Sciatic nerve (tissue), 2 donors: ENCODE measurements around the gene RNF212. TPM values are rescaled to one million over a fixed set of nuclear protein-coding genes. Genes with fewer than 3 reads are reported as not detected.

Source experiments
- ATAC-seq: fragments of 200-7000 bp; cut with Tn5 transposase; one replicate; pipeline ENCODE4 v1.9.1; 2020; ENCODE audit warnings: mild to moderate bottlenecking, moderate library complexity
- DNase-seq: peaks from one replicate; pipeline ENCODE4 v3.0.0-alpha.2; 2020; ENCODE audit warnings: low spot score
- intact Hi-C: fragments of 100-400 bp; cut with DNase I; formaldehyde crosslinking; loops from one replicate; pipeline ENCODE4 v1.14.2; 2022
- total RNA-seq: library from RNA; stranded (reverse); fragmentation: NEBNext Ultra II Directional; extraction: Animal tissue kit (Norgen Biotek cat#: 25700); gene quantifications from one replicate; pipeline ENCODE4 v1.2.1, GENCODE V29; 2021
- donor health status: DM: no; HTN: no; CAD: no.
- donor health status: DM: no; HTN: no; CAD: no.

The RNF212 gene
- total RNA-seq, 1 donor from 2014 or later: 17.9 TPM

DNA sequence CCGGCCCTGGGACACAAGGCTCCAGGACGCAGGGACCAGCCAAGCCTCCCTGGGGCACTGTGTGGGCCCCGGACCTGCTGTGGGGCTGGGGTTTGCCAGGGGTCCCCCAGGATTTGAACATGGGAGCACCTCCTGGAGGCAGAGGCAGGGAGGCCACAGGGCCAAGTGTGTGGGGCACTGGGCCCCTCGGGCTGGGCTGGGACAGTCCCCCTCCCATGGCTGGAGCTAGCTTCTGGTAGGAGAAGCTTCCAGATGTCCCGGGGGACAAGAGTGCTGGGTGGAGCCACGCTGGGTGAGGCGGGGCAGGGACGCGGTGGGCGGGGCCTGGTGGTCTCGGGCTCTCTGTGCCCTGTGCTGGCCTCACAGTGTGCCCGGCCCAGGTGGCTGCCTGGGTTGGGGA lies 83.3 kb downstream of the RNF212 start:
- intact Hi-C loops: no loop called here
- DNase-seq: no peak
- ATAC-seq: no peak

DNA sequence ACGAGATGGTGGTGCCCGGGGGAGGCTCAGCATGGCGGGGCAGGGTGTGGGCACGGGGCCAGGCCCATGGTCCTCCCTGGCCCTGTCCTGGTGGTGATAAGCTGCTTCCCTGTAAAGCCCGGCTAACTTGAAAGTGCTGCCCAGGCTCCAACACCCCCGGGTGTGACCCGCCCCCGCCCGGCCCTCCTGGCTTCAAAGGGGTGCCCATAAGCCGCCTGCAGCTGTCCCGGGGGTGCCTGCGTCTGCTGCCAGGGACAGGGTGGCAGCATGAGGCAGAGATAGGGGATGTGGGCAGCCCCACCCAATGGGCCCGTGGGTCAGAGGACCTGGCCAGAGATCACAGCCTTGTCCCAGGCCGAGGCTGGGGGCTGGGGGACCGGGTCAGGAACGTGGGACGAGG lies 83.8 kb downstream of the RNF212 start:
- intact Hi-C loops: no loop called here

DNA sequence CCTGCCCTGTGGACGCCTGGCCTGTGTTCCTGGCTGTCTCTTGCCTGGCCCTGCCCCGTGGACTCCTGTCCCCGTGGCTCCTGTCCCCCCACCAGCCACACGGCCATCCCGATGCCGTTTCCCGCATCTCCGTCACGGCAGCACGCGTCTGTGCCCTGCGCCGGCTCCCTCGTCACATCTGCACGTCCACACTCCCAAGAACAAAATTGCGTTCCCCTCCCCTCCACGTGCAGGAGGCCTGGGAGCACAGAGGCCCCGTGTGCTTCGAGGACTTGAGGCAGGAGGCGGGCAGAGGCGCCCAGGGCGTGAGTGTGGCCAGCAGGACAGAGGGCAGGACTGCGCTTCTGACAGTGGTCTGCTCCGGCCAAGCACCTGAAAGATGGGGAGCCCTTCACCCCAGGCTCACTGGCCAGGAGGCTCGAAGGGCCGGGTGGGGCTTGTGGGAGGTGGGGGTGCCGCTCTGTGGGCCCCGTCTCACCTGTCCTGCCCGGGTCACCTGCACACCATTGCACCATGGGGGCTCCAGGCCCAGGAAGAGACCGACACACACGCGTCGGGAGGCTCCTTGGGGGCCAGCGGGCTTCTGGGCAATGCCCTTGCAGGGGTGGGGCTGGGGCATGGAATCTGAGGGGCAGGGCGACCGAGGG lies 84.7 kb downstream of the RNF212 start:
- no peak for DNase-seq
- intact Hi-C loops: no loop called here
- no peak for ATAC-seq

More for the DNA sequence above, 83.8 kb downstream of the RNF212 start:
- DNase-seq (no peak), ATAC-seq (no peak)

DNA sequence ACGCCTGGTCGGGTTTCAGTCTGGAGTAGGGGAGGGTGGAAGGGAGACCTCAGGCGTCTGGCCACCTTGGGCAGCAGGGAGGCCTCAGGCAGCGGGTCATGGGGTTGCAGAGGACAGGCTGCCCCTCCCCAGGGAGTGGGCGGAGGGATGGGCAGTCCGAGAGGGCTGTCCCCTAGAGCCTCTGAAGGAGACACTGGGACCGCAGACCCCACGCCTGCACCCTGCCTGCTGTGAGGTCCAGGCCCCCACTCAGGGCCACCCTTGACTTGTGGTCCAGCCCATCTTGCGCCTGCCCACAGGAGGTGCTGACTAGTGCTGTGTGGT lies 85.5 kb downstream of the RNF212 start:
- DNase-seq: no peak
- intact Hi-C loops: no loop called here
- ATAC-seq: no peak

DNA sequence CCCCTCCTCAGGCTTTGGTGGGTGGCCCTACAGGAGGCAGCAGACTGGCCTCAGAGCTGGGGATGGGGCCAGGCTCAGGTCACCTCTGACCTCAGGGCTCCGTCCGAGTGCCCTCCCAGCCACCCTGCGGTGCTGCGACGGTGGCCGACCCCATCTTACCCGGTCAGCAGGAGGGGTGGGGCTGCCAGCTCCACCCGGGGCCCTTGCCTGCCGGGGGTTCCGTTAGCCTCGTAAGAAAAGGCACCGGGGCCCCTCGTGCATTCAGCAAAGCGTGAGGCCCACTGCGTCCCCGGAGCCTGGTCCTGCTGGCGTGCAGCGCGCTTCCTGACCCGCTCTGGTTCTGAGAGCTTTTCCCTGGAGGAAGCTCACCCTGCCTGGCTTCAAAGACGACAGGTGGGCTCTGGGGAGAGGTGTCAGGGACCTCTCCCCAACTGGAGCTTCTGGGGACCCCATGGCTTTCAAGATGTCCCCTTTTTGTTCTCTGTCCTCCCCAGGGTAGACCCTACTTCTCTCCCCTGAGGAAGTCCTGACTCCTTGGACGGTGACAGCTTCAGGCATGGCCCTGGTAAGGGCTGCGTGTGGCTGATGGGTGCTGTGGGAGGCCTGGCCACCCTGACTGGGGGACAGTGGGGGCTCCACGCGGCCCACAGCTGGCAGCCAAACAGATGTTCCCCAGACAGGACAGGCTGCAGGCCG lies 86.0 kb downstream of the RNF212 start:
- ATAC-seq (peak; percentile 2), DNase-seq (no peak)
- intact Hi-C loops: no loop called here

DNA sequence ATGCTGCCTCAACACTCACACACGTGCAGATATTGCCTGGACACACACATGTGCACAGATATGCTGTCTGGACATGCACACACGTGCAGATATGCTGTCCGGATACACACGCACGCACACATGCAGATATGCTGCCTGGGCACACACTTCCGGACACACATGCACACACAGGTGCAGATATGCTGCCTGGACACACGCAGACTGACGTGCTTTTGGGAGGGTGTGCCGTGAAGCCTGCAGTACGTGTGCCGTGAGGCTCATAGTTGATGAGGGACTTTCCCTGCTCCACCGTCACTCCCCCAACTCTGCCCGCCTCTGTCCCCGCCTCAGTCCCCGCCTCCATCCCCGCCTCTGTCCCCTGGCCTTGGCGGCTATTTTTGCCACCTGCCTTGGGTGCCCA lies 87.2 kb downstream of the RNF212 start:
- intact Hi-C loops: no loop called here
- ATAC-seq: peak; percentile 29
- DNase-seq: no peak

DNA sequence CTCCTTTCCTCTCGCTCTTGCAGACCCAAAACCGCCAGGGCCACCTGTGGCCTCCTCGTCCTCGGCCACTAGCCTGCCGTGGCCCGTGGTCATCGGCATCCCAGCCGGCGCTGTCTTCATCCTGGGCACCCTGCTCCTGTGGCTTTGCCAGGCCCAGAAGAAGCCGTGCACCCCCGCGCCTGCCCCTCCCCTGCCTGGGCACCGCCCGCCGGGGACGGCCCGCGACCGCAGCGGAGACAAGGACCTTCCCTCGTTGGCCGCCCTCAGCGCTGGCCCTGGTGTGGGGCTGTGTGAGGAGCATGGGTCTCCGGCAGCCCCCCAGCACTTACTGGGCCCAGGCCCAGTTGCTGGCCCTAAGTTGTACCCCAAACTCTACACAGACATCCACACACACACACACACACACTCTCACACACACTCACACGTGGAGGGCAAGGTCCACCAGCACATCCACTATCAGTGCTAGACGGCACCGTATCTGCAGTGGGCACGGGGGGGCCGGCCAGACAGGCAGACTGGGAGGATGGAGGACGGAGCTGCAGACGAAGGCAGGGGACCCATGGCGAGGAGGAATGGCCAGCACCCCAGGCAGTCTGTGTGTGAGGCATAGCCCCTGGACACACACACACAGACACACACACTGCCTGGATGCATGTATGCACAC lies 88.3 kb downstream of the RNF212 start:
- ATAC-seq: no peak
- intact Hi-C loops: no loop called here

DNA sequence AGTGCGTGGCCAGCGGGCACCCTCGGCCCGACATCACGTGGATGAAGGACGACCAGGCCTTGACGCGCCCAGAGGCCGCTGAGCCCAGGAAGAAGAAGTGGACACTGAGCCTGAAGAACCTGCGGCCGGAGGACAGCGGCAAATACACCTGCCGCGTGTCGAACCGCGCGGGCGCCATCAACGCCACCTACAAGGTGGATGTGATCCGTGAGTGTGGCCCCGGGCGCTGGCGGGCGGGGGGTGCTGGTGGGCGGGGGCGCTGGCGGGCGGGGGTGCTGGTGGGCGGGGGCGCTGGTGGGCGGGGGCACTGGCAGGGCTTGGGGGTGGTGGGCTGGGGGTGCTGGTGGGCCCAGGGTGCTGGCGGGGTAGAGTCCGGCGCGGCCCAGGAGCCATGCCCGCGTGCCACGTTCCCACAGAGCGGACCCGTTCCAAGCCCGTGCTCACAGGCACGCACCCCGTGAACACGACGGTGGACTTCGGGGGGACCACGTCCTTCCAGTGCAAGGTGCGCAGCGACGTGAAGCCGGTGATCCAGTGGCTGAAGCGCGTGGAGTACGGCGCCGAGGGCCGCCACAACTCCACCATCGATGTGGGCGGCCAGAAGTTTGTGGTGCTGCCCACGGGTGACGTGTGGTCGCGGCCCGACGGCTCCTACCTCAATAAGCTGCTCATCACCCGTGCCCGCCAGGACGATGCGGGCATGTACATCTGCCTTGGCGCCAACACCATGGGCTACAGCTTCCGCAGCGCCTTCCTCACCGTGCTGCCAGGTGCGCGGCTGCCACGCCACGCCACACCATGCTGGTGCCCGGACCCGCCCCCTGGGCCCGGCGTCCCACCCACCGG lies 89.2 kb downstream of the RNF212 start:
- DNase-seq (no peak), ATAC-seq (no peak)
- intact Hi-C loops: no loop called here

More for the DNA sequence above, 88.3 kb downstream of the RNF212 start:
- no peak for DNase-seq

DNA sequence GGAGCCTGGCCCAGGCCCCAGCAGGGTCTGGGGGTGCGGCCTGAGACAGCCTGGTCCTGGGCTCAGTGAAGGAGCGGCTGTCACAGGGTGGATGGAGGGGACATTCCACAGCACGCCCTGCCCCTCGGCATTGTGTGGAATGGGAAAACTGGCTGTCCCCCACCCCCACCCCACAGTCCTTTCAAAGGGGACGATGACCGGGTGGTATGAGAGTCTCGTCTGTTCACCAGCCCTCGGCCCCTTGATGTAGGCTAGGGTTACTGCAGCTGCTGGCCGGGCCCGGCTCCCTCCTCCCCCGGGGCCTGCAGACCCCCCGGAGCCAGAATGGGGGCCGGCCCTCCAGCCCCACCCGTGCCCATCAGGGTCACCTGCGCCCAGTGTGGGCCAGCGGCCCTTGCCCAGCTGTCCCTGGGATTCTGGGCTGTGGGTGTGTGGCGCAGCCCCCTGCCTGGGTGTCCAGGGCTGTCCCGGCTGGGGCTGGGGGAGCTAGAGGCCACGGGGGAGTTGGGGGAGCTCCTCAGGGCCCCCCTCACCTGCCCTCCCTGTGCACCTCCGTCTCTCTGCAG lies 90.2 kb downstream of the RNF212 start:
- no peak for ATAC-seq
- intact Hi-C loops: no loop called here

DNA sequence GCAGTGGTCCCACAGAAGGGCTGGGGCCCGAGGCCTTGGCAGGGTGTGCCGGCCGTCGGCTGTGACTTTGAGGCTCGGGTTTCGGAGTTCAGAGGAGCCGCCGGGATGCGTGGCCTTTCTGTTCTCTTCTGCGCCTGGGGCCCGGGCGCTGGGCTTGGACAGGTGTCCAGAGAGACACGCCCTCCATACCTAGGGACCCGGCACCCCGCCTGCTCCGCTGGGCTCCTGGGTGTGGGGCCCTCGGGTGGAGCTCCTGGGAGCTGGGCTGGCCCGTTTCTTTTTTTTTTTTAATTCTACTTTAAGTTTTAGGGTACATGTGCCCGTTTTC lies 90.7 kb downstream of the RNF212 start:
- intact Hi-C loops: no loop called here
- DNase-seq (no peak), ATAC-seq (no peak)

More for the DNA sequence above, 90.2 kb downstream of the RNF212 start:
- no peak for DNase-seq

DNA sequence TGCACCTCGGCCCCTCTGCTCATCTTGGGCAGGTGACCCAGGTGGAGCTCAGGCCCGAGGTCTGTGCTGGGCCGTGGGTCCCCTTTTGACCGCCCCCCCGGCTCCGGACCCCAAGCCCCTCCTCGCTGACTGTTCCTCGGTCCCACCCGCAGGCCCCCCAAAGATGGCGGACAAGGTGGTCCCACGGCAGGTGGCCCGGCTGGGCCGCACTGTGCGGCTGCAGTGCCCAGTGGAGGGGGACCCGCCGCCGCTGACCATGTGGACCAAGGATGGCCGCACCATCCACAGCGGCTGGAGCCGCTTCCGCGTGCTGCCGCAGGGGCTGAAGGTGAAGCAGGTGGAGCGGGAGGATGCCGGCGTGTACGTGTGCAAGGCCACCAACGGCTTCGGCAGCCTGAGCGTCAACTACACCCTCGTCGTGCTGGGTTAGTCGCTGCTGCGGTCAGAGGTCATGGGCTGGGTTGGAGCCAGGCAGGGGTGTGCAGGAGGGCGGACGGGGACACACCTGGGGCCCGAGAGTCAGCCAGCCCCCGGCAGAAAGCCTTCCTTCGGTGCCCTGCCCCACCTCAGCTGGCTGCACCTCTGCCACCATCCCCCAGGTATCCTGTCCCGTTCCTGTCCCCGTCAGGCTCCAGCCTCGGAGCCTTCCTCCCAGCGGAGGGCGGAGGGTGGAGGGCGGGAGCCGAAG lies 91.2 kb downstream of the RNF212 start:
- intact Hi-C loops: no loop called here
- ATAC-seq (no peak), DNase-seq (no peak)

Other genes with a start within 250 kb of the RNF212 start
- gene GAK, start 181.2 kb downstream of the RNF212 start, total RNA-seq: 96.6 TPM
- gene TMEM175, start 181.1 kb downstream of the RNF212 start, total RNA-seq: 26.8 TPM
- gene DGKQ, start 140.0 kb downstream of the RNF212 start, total RNA-seq: 9.6 TPM
- 36.7 TPM for gene IDUA, start 126.5 kb downstream of the RNF212 start, total RNA-seq
- 0.45 TPM for gene SLC26A1, start 120.2 kb downstream of the RNF212 start, total RNA-seq
- gene FGFRL1, start 101.9 kb downstream of the RNF212 start, total RNA-seq: 16.6 TPM
- gene SPON2, start 59.0 kb upstream of the RNF212 start, total RNA-seq: 35.6 TPM
- 143 TPM for gene CTBP1, start 135.6 kb upstream of the RNF212 start, total RNA-seq
- gene MAEA, start 176.3 kb upstream of the RNF212 start, total RNA-seq: 68.6 TPM
- 33.5 TPM for gene UVSSA, start 233.6 kb upstream of the RNF212 start, total RNA-seq